SK-N-SH (cell line): ENCODE measurements around the gene CAMK2N2.

Source experiments
- GATA2 ChIP-seq: sonication (generic); formaldehyde crosslinking; IDR thresholded peaks from 2 replicates; pipeline ENCODE4 v1.5.0; 2020; ENCODE audit warnings: mild to moderate bottlenecking, missing genetic modification reagents
- MXI1 ChIP-seq: IDR thresholded peaks from 2 replicates; pipeline ENCODE4 v1.6.1; 2012; ENCODE audit warnings: mild to moderate bottlenecking, low read depth, low read length, improper control_type of control experiment
- POLR2AphosphoS5 ChIP-seq: IDR thresholded peaks from 2 replicates; pipeline ENCODE4 v1.6.1; 2012; ENCODE audit warnings: low read depth, low read length
- RFX5 ChIP-seq: IDR thresholded peaks from 2 replicates; pipeline ENCODE4 v1.6.1; 2012; ENCODE audit warnings: mild to moderate bottlenecking, improper control_type of control experiment, low read length
- SMC3 ChIP-seq: IDR thresholded peaks from 2 replicates; pipeline ENCODE4 v1.6.1; 2012; ENCODE audit warnings: low read depth, low read length, improper control_type of control experiment
- USF2 ChIP-seq: fragments of 150-350 bp; IDR thresholded peaks from 2 replicates; pipeline ENCODE4 v1.6.1; 2017; ENCODE audit warnings: antibody characterized with exemption, low read length, low read depth, borderline replicate concordance
- YY1 ChIP-seq: IDR thresholded peaks from 2 replicates; pipeline ENCODE4 v1.4.0; 2012; ENCODE audit warnings: low read depth, mild to moderate bottlenecking
- TF ChIP-seq, protein P1 (sequence below): fragments of 200-600 bp; sonication (generic); IDR thresholded peaks from 2 replicates; pipeline ENCODE4 v1.6.1; 2017; ENCODE audit warnings: antibody characterized with exemption, mild to moderate bottlenecking, moderate library complexity

DNA sequence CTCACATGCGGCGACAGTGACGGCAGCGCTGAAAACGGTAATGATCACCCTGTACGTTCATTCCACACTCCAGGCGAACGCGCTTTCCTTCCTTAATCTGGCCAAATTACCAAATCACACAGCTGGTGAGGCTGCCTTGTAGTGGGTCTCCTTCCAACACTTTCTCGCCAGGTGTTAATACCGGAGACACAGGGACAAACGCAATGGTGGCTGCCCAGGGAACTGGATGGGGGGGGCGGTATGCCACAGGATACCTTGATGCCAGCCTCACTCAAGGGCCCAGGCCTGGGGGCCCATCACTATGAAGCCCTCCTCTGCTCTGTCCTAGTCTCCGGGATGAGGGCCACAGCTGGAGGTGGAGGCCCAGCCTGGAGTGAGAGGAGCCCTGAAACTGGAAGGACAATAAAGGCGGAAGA, 1.4 kb upstream of the CAMK2N2 start:
- TF ChIP-seq, protein P1, sequence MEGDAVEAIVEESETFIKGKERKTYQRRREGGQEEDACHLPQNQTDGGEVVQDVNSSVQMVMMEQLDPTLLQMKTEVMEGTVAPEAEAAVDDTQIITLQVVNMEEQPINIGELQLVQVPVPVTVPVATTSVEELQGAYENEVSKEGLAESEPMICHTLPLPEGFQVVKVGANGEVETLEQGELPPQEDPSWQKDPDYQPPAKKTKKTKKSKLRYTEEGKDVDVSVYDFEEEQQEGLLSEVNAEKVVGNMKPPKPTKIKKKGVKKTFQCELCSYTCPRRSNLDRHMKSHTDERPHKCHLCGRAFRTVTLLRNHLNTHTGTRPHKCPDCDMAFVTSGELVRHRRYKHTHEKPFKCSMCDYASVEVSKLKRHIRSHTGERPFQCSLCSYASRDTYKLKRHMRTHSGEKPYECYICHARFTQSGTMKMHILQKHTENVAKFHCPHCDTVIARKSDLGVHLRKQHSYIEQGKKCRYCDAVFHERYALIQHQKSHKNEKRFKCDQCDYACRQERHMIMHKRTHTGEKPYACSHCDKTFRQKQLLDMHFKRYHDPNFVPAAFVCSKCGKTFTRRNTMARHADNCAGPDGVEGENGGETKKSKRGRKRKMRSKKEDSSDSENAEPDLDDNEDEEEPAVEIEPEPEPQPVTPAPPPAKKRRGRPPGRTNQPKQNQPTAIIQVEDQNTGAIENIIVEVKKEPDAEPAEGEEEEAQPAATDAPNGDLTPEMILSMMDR, result no peak
- no peak for TF ChIP-seq YY1
- TF ChIP-seq SMC3, result no peak
- no peak for TF ChIP-seq GATA2 (CRISPR knock-in tag)
- no peak for TF ChIP-seq POLR2AphosphoS5
- no peak for TF ChIP-seq RFX5
- TF ChIP-seq USF2, result no peak
- no peak for TF ChIP-seq MXI1
